DND-41 (cell line): ENCODE data around the gene RNF114.

Experiments
- EZH2 ChIP-seq: IDR thresholded peaks from 3 replicates; pipeline ENCODE4 v1.6.1; 2012; ENCODE audit warnings: borderline replicate concordance, low read depth, mild to moderate bottlenecking, moderate library complexity, low read length, inconsistent platforms; ENCODE audit not compliant: severe bottlenecking
- TF ChIP-seq, protein P1 (sequence below): IDR thresholded peaks from 2 replicates; pipeline ENCODE4 v1.5.1; 2012; ENCODE audit warnings: borderline replicate concordance, low read length, moderate library complexity, mild to moderate bottlenecking; ENCODE audit not compliant: poor library complexity, severe bottlenecking; ENCODE audit errors: extremely low read depth

DNA sequence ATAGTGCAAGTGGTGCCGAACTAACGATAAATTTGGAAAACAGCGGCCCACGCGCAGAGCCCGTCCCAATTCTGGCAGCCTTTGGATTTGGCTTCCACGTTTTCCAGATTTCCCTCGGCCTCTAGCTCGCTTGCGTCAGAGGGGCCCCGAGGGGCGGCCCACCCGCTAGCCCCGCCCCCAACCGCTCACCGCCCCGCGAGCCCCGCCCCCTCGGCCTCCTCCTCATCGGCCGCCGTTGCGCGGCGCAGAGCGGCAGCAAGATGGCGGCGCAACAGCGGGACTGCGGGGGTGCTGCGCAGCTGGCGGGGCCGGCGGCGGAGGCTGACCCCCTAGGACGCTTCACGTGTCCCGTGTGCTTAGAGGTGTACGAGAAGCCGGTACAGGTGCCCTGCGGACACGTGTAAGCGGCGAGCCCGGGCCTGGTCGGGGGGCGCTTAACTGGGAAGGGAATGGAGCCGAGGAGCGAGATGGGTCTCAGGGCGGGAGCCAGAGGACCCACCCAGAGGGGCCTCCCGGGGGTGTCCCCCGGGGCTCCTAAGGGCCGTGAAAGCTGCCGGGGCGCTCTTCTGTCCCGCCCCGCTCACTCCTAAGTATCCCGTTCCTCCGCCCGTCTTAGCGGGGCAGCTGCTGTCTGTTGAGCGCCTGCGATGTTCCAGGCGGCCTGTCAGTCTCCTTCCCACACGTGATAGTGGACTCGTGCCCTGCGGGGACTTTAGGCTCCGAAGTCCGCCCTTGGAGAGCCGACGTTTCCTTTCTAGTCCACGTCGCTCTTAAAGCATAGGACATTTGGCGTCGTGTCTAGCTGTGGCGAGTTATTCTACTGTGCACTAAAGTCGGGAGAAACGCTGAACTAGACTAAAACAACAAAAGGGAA, at the start of gene RNF114:
- TF ChIP-seq, protein P1, sequence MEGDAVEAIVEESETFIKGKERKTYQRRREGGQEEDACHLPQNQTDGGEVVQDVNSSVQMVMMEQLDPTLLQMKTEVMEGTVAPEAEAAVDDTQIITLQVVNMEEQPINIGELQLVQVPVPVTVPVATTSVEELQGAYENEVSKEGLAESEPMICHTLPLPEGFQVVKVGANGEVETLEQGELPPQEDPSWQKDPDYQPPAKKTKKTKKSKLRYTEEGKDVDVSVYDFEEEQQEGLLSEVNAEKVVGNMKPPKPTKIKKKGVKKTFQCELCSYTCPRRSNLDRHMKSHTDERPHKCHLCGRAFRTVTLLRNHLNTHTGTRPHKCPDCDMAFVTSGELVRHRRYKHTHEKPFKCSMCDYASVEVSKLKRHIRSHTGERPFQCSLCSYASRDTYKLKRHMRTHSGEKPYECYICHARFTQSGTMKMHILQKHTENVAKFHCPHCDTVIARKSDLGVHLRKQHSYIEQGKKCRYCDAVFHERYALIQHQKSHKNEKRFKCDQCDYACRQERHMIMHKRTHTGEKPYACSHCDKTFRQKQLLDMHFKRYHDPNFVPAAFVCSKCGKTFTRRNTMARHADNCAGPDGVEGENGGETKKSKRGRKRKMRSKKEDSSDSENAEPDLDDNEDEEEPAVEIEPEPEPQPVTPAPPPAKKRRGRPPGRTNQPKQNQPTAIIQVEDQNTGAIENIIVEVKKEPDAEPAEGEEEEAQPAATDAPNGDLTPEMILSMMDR: no peak
- no peak for TF ChIP-seq EZH2
